SIG-M5 treated with dmso at 0.1 percent for 504 hours (cell line): ENCODE results near the gene HAUS7.
A peak's percentile ranks its signal among the peaks of the same experiment; 100 is the strongest.

Source experiments
- DNase-seq: peaks from one replicate; lab custom pipeline; 2025; ENCODE audit not compliant: unreplicated experiment; lab: John Stamatoyannopoulos, UW

HAUS7 gene

DNA sequence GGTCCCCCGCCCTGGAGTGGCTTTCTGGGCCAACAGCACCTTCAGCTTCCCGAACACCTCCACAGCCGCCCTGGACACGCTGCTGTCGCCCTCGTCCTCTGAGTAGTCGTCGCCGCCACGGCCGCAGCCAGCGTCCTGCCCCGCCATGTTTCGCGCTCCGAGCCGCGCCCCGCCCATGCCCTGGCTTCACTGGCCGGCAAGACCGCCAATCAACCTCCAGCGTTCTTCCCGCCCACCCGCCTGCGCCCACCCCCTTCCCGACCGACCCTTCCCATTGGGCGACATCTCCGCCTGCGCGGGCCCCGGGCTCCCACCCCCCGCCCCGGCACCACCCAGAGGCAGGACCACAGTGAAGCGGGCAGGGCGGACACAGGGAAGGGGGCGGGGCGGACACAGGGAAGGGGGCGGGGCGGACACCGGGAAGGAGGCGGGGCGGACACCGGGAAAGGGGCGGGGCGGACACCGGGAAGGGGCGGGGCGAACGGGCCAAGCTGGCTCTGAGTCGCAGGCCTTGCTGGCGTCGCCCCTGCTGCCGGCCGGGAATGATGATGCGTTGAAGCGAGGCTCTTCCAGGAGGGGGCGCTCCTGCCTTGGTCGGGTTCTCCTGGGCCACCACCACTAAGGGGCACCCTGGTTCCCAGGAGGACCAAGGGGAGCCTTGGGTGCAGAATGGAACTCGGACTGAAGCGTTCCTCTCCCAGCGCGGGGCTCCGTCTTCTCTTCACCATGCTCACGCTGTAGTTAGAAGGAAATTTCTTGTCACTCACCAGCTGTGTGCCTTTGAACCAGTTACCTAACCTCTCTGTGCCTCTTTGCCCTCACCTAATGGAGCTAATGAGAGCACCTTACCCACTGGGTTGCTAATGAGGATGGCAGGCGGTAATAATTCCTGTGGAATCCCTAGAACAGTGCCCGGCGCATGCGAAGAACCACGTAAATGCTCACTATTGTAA, at the start of gene HAUS7:
HAUS7 (minus strand) TSS at position 166 of the 953 bp plus-strand sequence; CDS start at position 147, 19 bp downstream.
- DNase-seq: peak; percentile 76

DNA sequence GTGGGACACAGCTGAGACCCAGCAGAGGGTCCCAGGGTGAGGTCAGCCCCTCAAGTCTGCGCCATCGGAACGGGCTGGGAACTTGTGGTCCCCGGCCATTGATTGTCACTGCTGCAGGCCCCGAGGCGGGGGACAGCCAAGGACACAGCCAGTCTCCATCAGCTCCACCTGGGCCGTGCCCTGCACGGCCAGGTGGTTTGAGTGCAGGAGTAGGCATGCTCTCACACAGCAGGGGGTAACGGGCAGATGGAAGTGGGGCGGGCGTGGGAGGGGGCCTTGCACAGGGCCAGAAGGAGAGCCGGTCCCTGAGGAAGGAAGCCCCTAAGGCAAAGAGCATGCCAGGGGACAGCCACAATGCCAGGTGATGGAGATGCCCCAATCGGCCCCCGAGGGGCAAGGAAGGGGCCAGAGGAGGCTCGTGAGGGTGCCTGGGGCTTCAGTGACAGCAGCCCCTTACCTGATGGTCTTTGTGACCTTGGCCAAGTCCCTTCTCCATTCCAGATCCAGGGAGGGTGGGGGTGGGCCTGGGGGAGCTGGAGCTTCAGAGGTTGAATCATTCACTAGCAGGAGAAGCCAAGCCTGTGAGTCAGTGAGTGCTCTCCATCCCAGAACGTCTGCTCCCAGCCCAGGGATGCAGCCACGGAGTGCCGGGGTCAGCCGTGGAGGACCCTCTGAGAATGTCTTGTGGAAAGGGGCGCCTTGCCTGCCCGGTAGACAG, 49.4 kb upstream of the HAUS7 start:
- DNase-seq: no peak

DNA sequence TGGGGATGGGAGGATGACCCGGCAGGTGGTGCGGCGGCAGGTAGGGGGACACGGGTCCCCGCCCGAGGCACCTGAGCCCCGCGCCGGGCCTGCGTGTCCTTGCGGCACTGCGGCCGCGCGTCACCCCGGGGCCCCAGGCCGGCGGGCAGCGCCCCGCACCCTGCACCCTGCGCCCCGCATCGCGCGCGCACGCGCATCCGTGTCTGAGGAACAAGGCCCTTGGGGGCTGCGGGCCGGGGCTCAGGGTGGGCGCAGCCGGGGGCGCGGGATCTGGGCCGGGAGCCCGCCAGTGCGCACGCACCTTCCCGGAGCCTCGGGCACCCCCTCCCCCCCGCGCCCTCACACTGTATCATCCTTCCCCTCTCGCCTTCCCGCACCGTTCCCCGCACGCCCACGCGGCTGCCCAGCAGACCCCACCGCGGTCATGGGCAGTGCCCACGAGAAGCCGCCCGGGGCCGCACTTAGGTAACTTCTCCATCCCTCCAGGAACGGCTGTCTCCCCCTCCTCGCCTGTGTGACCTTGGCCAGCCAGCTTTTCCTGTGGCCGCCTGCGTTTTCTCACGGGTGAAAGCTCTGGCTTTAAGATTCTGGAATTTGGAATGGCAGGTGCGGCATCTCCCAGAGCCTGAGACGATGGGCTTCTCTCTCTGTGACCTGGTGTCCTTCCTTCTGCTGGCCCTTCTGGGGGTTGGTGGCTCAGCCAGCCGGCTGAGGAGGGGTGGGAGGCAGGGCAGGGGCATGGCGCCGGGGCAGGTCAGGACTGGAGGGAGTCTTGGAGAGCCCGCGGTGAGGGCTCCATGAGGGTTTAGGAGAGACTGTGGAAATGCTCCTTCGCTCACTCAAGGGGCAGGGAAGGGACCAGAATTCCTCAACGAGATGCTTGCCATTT, 47.8 kb upstream of the HAUS7 start:
- DNase-seq: no peak

DNA sequence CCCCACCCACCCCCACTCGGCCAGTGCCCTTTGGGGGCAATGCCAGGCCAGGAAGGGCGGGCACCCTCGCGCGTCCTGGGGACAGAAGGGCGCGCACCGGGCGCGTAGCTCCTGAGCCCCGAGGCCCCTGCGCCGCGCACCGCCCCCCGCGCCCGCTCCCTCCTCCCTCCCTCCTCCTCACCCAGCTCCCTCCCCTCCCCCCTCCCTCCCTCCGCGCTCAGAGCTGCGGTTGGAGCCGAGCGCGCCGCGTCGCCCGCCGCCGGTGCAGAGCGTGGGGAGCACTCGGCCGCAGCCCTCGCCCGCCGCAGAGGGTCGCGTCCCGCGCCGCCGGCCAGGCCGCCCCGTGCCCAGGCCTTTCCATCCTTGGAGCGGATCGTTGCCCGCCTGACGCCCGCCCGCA, 47.0 kb upstream of the HAUS7 start, which contains the start of gene ATP2B3:
ATP2B3 (plus strand) TSS at position 220 of the 400 bp plus-strand sequence. CDS start 18,606 bp downstream, outside the sequence.
- DNase-seq: no peak

DNA sequence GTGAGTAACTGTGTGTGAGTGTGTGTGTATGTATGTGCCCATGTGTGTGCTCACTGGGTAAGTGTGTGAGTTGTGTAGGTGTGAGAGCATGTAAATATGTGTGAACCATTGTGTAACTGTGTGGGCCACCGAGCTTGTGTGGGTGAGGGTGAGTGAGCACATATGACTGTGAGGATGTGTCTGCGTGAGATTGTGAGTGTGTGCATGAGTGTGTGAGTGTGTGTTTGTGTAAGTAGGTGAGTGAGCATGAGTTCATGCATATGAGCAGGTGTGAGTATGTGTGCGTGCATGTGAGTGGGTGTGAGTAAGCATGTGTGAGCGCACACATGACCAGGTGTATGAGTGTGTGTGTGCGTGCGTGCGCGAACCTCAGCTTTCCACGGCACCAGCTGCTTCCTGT, 45.7 kb upstream of the HAUS7 start:
- DNase-seq: no peak

DNA sequence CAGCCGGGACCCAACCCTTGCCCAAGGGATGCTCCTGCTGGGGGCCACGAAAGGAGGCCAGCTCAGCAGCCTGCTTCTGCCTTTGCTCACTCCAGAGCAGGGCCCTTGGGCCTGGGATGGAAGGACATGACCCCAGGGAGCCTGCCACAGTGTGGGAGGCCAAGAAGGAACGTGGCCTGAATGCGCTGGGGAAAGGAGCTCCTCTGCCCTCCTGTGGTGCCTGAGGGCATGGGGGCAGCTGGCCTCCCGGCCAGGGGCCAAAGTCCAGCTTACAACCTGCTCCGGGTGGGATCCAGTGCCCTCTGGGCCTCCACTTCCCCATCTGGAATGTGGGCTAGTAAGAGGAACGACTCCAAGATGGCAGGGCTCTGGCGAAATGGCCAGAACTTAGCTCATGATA, 45.1 kb upstream of the HAUS7 start:
- DNase-seq: no peak

DNA sequence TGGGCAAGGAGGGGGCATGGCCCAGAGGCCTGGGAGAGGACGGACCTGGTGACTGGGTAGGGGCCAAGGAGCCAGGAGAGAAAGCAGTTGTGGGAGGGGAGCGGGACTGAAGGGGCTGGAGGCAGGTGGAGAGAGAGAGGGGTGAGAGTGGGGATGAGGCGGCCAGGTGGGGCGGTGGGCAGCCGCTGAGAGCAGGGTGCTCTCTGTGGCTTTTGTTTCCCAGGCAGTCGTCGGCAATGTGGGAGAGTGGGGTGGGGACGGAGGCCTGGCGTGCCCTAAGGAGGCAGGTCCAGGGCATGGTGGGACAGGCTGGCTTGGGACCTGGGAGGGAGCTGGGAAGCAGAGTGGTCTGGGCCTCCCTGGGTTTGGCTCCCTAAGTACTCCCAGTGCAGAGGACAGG, 43.9 kb upstream of the HAUS7 start:
- DNase-seq: no peak

DNA sequence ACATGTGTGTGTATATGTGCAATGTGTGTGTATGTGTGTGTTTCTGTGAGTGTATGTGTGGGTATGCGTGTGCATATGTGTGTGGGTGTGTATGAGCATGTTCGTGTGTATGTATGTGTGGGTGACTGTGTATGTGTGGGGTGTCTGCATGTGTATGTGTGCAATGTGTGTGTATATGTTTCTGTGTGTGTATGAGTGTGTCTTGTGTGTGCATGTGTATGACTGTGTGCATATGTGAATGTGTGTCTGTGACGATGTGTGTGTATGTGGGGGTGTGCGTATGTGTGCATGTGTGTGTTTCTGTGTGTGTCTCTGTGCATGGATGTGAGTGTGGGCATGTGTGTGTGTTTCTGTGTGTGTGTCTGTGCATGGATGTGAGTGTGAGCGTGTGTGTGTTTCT, 42.9 kb upstream of the HAUS7 start:
- DNase-seq: no peak

DNA sequence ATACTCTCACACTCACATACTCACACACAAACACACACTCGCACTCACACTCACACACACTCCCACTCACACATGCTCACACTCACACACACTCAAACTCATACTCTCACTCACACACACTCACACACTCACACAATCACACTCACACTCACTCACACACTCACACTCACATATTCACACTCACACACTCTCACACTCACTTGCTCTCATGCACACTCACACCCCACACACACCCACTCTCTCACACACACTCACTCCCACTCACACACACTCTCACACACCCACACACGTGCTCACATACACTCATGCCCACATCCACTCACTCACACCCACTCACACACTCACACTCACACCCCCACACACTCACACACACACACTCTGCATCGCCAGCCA, 42.1 kb upstream of the HAUS7 start:
- no peak for DNase-seq

DNA sequence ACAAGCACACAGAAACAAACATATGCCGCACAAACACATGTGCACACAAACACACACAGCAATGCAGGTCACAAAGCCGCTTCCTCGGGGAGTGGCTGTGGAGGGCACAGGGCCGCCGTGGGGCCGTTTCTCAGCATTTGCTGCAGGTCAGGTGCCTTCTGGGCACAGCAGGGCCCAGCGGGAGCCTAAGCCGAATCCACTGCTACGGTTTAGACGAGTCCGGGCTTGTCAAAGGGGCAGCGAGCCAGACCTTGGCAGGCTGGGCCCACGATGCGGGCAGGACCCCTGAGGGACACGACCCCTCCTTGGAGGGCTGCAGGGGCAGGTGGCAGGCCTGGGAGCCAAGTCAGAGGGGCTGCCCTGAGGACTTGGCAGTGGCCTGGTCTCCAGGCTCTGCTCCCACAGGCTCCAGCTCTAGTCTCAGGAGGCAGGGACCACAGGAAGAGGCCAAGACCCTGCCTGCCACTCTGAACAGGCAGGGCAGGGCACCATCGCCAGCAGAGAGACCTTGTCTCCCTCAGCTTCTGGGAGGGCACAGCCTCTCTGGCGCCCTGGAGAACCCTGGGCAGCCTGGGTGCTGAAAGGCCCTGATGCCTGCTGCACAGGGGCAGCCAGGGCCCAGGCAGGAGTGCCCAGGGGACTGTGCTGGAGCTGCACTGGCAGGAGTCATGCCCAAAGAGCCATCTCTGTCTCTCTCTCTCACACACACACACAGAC, 41.6 kb upstream of the HAUS7 start:
- DNase-seq: no peak

DNA sequence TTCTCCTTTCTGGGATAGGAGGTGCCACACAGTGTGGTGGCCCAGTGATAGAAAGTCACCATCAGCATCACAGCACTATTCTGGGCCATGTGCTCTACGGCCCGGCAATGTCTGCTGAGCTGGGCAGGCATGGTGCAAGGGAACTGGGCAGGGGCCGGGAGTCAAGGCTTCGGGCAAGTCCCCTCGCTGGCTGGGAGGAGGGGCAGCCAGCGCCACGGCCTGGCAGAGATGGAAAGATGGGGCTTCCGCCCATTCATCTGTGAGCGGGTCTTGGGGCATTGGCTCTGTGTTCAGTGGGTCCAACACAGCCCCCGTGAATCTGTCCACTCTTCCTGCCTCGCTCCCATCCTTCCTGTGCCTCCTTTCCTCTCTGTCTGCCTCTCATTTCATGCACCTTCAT, 40.0 kb upstream of the HAUS7 start:
- no peak for DNase-seq

DNA sequence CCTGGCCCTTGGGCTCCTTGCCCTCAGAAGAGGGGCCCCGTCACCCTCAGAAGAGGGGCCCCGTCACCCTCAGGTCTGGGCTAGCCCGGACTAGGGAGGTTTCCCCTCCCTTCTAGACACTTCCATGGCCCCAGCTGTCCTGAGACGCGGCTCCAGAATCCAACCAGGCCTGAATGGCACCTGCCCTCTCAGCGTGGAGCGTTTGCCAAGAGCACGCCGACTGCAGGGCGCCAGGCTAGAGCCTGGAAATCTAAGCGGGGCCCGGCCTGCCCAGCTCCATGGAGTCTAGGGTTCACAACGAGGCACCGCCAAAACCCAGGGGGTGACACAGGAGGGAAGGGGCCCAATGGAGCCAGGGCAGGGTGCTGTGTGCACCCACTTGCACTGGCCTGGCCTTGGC, 39.2 kb upstream of the HAUS7 start:
- DNase-seq: no peak

DNA sequence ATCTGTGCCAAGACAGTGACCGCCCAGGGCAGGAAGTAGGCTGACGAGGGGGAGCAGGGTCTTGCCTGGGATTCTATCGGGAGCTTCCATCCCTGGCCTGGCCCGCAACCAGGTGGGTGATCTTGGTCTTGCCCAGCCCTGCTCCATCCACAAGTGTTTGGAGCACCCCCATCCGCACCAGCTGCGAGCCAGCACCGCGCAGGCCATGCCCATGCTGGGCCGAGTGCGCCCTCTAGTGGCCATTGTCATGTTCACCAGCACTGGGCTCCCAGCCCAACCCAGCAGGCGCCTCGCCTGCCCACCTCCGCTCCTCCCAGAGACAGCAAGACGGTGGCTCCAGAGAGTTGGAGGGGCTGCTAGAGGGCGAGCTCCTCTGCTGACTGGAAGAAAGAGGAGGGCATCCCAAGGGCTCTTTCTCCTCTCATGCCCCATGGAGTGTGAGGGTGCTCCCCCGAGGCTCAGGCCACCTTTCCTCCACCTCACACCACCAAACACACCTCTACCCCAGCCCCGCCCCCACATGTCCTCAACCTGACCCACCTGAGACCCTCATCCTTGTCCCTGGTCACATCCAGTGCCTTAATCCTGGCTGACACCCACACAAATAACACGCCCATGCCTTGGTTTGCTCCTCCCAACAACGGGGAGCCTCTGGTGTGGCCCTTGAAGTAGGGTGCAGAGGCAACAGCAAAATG, 37.3 kb upstream of the HAUS7 start:
- DNase-seq: peak; percentile 47

DNA sequence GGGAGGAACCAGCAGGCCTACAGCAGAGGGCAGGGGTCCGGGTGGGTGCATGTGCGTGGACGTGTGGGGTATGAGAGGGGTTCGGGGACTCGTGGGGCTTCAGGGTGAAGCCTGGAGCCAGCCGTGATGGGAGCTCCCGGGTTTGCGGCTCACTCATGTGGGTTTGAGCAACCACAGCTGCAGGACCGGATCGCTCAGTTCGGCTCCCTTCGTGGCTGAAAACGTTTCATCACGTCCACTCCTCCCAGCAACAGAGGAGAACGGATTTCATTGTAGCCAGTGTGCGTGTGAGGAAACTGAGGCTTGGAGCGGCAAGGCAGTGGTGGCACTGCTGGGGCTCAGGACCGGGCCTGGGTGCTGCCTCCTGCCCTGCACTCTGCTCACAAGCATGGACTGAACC, 35.0 kb upstream of the HAUS7 start:
- no peak for DNase-seq

DNA sequence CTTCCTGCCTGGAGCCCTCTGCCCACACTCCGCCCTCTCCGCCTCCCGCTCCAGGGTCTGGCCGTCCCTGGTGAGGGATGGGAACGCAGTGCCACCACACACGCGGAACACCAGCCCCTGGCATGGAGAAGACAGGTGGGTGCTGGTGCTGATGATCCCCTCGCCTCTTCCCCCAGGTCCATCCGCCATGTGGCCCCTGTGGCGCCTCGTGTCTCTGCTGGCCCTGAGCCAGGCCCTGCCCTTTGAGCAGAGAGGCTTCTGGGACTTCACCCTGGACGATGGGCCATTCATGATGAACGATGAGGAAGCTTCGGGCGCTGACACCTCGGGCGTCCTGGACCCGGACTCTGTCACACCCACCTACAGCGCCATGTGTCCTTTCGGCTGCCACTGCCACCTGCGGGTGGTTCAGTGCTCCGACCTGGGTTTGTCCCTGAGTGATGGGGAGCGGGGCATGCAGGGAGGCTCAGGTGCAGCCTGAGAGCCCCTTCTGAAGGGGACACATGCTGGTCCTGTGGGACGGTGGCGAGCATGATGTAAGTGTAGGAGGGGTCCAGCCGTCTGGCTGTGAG, 34.2 kb upstream of the HAUS7 start:
- no peak for DNase-seq

DNA sequence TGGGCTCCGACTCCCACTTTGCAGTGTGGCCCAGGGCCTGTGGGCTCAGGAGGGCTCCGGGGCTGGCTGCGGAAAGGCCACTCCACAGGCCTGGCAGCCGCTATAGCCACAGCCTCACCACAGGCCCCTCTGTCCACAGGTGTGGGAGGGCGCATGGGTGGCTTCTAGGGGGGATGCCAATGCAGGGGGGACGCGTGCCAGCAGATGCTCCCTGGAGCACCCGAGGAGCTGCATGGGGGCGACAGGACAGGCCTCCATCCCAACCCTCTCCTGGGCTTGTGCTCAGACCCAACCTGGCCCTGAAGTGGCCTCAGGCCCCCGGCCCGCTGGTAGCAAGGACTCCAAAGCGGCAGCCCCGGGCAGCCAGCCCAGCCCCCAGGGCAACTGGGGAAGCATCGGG, 32.4 kb upstream of the HAUS7 start:
- no peak for DNase-seq

DNA sequence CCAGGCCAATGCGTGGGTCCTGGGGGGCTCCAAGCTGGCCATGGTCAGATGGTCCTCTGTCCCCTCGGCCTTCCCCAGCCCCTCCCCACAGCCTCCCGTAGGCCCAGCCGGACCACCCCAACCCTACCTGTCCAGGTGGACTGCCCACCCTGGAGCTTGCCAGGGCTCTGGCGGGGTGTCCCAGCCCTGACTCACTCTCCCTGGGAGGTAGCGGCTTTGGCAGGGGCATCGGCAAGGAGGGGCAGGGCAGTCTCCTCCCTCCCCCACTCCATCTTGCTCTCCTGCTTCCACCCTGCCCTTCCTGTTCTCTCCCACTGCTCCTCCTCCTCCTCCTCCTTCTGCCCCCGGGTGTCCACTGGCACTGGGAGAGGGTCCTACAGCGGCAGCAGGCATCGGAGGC, 31.8 kb upstream of the HAUS7 start:
- no peak for DNase-seq

DNA sequence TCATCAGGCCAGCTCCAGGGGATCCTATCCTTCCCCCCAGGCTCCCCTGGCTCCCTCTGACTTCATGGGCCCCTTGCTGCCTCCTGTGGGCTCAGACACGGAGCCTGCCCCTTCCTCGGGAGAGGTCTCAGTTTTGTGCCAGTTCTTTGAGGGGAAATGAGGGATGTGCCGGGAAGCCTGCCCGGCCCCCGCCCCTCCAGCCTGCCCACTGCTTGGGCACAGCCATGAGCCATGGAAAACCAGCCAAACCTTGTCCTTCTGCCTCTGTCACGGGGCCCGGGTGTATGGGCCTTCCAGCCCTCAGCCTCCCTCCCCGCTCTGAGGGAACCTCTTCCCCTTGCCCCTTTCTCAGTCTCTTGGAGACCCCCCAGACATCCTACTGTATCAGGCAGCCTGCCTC, 31.2 kb upstream of the HAUS7 start:
- DNase-seq: no peak

DNA sequence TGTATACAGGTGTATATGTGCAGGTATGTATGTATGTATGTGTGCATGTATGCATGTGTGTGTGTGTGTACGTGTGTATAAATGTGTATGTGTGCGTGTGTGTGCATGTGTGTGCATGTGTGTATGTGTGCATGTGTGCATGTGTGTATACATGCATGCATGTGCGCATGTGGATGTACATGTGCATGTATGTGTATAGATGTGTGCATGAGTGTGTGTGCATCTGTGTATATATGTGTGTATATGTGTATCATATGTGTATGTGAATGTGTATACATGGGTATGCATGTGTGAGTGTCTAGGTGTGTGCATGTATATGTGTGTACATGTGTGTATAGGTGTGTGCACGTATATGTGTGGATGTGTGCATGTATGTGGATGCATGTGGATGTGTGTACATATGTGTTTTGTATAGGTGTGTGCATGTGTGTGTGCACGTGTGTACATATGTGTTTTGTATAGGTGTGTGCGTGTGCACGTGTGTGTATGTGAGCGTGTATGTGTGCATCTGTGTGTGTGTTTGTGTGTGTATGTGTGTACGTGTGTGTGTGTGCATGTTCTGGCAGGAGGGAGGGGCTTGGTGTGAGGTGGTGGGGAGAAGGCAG, 30.4 kb upstream of the HAUS7 start:
- DNase-seq: no peak
